IMR-90 (cell line): ENCODE data around the gene PAPPA. TPM values are rescaled to one million over a fixed set of nuclear protein-coding genes. Genes with fewer than 3 reads are reported as not detected.
A peak's percentile ranks its signal among the peaks of the same experiment; 100 is the strongest.

Source experiments
- ATAC-seq: fragments of 200-7000 bp; cut with Tn5 transposase; 2 replicates; pipeline ENCODE4 v1.9.1; 2020; ENCODE audit warnings: low read depth, mild to moderate bottlenecking, moderate library complexity
- BruUV-seq: library from RNA; stranded (reverse); fragments of 400-500 nt; replicated peaks from 2 replicates; lab custom pipeline; 2021; lab: Mats Ljungman, UMichigan
- CTCF ChIA-PET: fragments of 300-600 bp; formaldehyde crosslinking; extraction: SDS; loops from one replicate; lab custom pipeline; 2021; ENCODE audit warnings: antibody characterized with exemption; lab: Yijun Ruan, JAX
- POLR2A ChIA-PET: fragments of 300-600 bp; sonication (Branson Sonifier 250); formaldehyde crosslinking; loops from one replicate; lab custom pipeline; 2022; ENCODE audit warnings: antibody characterized with exemption; ENCODE audit not compliant: unreplicated experiment; lab: Charles Lee
- DNase-seq: peaks from one replicate; pipeline ENCODE4 v3.0.0; 2013
- H2AFZ ChIP-seq: replicated peaks from 2 replicates; pipeline ENCODE3; 2013; ENCODE audit warnings: low read length, mild to moderate bottlenecking; ENCODE audit not compliant: poor library complexity
- H2AK5ac ChIP-seq: 2 replicates; pipeline ENCODE4 v1.6.1; 2013; ENCODE audit warnings: low read depth, low read length, inconsistent platforms
- H2AK9ac ChIP-seq: replicated peaks from 2 replicates; pipeline ENCODE3; 2013; ENCODE audit warnings: mild to moderate bottlenecking, low read depth, low read length, moderate library complexity; ENCODE audit not compliant: poor library complexity
- H2BK120ac ChIP-seq: 2 replicates; pipeline ENCODE4 v1.6.1; 2013; ENCODE audit warnings: low read depth, low read length, inconsistent platforms
- H2BK15ac ChIP-seq: 3 replicates; pipeline ENCODE4 v1.6.1; 2013; ENCODE audit warnings: low read depth, low read length, inconsistent platforms
- H2BK20ac ChIP-seq: 2 replicates; pipeline ENCODE4 v1.6.1; 2013; ENCODE audit warnings: low read depth, mild to moderate bottlenecking, inconsistent platforms, low read length, moderate library complexity
- H2BK5ac ChIP-seq: 2 replicates; pipeline ENCODE4 v1.6.1; 2013; ENCODE audit warnings: mild to moderate bottlenecking, low read depth, low read length, inconsistent platforms; ENCODE audit not compliant: poor library complexity, severe bottlenecking
- H3K14ac ChIP-seq: replicated peaks from 2 replicates; pipeline ENCODE4 v1.6.1; 2013; ENCODE audit warnings: low read depth, low read length, inconsistent platforms
- H3K18ac ChIP-seq: 2 replicates; pipeline ENCODE4 v1.6.1; 2013; ENCODE audit warnings: low read depth, low read length, control low read depth
- H3K23ac ChIP-seq: 2 replicates; pipeline ENCODE4 v1.6.1; 2013; ENCODE audit warnings: low read depth, low read length, inconsistent platforms
- H3K27ac ChIP-seq: 2 replicates; pipeline ENCODE4 v1.5.1; 2013; ENCODE audit warnings: mild to moderate bottlenecking, control low read depth, low read length; ENCODE audit not compliant: insufficient read depth
- H3K27me3 ChIP-seq: 2 replicates; pipeline ENCODE4 v1.6.1; 2013; ENCODE audit warnings: low read length; ENCODE audit not compliant: control insufficient read depth, insufficient read depth
- H3K36me3 ChIP-seq: 2 replicates; pipeline ENCODE4 v1.6.1; 2013; ENCODE audit warnings: low read length, mixed read lengths; ENCODE audit not compliant: control insufficient read depth, insufficient read depth
- H3K4ac ChIP-seq: 2 replicates; pipeline ENCODE4 v1.6.1; 2013; ENCODE audit warnings: low read depth, low read length, inconsistent platforms
- H3K4me1 ChIP-seq: 2 replicates; pipeline ENCODE4 v1.6.1; 2013; ENCODE audit warnings: low read length, mixed read lengths; ENCODE audit not compliant: control insufficient read depth, insufficient read depth
- H3K4me2 ChIP-seq: 2 replicates; pipeline ENCODE4 v1.6.1; 2013; ENCODE audit warnings: low read depth, mild to moderate bottlenecking, control low read depth, low read length, moderate library complexity
- H3K4me3 ChIP-seq: 2 replicates; pipeline ENCODE4 v1.5.1; 2013; ENCODE audit warnings: low read depth, mild to moderate bottlenecking, control low read depth, low read length, moderate library complexity; ENCODE audit not compliant: insufficient read depth
- H3K56ac ChIP-seq: 2 replicates; pipeline ENCODE4 v1.6.1; 2013; ENCODE audit warnings: low read length, inconsistent platforms; ENCODE audit not compliant: insufficient read depth; ENCODE audit errors: extremely low read depth
- H3K79me1 ChIP-seq, 2 experiments: 2 replicates each; pipeline ENCODE4 v1.6.1; 2013; ENCODE audit warnings: low read length in 2 of 2, inconsistent platforms in 1 of 2, low read depth in 1 of 2
- H3K9ac ChIP-seq: 2 replicates; pipeline ENCODE4 v1.6.1; 2013; ENCODE audit warnings: low read depth, low read length, control low read depth
- H3K9me1 ChIP-seq: 2 replicates; pipeline ENCODE4 v1.6.1; 2013; ENCODE audit warnings: low read length, inconsistent platforms; ENCODE audit not compliant: insufficient read depth
- H3K9me3 ChIP-seq: 2 replicates; pipeline ENCODE4 v1.6.1; 2013; ENCODE audit warnings: low read length; ENCODE audit not compliant: control insufficient read depth, insufficient read depth
- H4K20me1 ChIP-seq: 2 replicates; pipeline ENCODE4 v1.6.1; 2013; ENCODE audit warnings: low read length, inconsistent platforms; ENCODE audit not compliant: insufficient read depth
- H4K5ac ChIP-seq: 2 replicates; pipeline ENCODE4 v1.6.1; 2013; ENCODE audit warnings: mild to moderate bottlenecking, low read depth, low read length, control low read depth
- H4K8ac ChIP-seq, 2 experiments: 2 replicates each; pipeline ENCODE4 v1.6.1; 2013; ENCODE audit warnings: low read depth in 2 of 2, low read length in 2 of 2, control low read depth in 1 of 2, inconsistent platforms in 1 of 2
- H4K91ac ChIP-seq: 2 replicates; pipeline ENCODE4 v1.6.1; 2013; ENCODE audit warnings: low read depth, low read length, inconsistent platforms; ENCODE audit not compliant: insufficient read depth
- BHLHE40 ChIP-seq: fragments of 150-350 bp; IDR thresholded peaks from 2 replicates; pipeline ENCODE4 v1.6.1; 2016; ENCODE audit warnings: mild to moderate bottlenecking, low read depth, low read length
- CEBPB ChIP-seq: IDR thresholded peaks from 2 replicates; pipeline ENCODE4 v1.6.1; 2012; ENCODE audit warnings: low read depth, low read length, improper control_type of control experiment
- CHD1 ChIP-seq: IDR thresholded peaks from 2 replicates; pipeline ENCODE4 v1.6.1; 2012; ENCODE audit warnings: low read depth, low read length, improper control_type of control experiment
- CTCF ChIP-seq: conservative IDR thresholded peaks from 2 replicates; pipeline ENCODE4 v1.5.1; 2012; ENCODE audit warnings: mild to moderate bottlenecking, low read depth, low read length, improper control_type of control experiment
- FOS ChIP-seq: fragments of 150-350 bp; IDR thresholded peaks from 2 replicates; pipeline ENCODE4 v1.6.1; 2016; ENCODE audit warnings: low read depth, low read length
- MAZ ChIP-seq: IDR thresholded peaks from 2 replicates; pipeline ENCODE4 v1.6.1; 2012; ENCODE audit warnings: low read depth, mild to moderate bottlenecking, low read length, improper control_type of control experiment, moderate library complexity, borderline replicate concordance
- MXI1 ChIP-seq: IDR thresholded peaks from 2 replicates; pipeline ENCODE4 v1.6.1; 2012; ENCODE audit warnings: low read depth, mild to moderate bottlenecking, low read length, moderate library complexity, borderline replicate concordance
- NFE2L2 ChIP-seq: fragments of 150-350 bp; IDR thresholded peaks from 2 replicates; pipeline ENCODE4 v1.6.1; 2016; ENCODE audit warnings: low read depth, mild to moderate bottlenecking, low read length
- POLR2A ChIP-seq: IDR thresholded peaks from 2 replicates; pipeline ENCODE4 v1.6.1; 2012; ENCODE audit warnings: mild to moderate bottlenecking, low read depth, low read length
- RAD21 ChIP-seq: IDR thresholded peaks from 2 replicates; pipeline ENCODE4 v1.6.1; 2012; ENCODE audit warnings: low read length, improper control_type of control experiment
- WGBS, 2 experiments: methylation state at CpG; one replicate each; pipeline versions ENCODE4 v1.1.5 to v1.1.7; 2013; ENCODE audit warnings: missing lambda C conversion rate in 2 of 2; ENCODE audit not compliant: insufficient read length in 1 of 2; ENCODE audit errors: extremely low coverage in 2 of 2; 5-methylcytosine and 5-hydroxymethylcytosine counted together
- dilution Hi-C: fragments of 300-500 bp; cut with HindIII; formaldehyde crosslinking; loops from one replicate; pipeline ENCODE4 v1.14.3; 2018; ENCODE audit warnings: low sequenced_read_pairs; ENCODE audit not compliant: unreplicated experiment
- in situ Hi-C: fragments of 300-500 bp; cut with MboI; formaldehyde crosslinking; loops from 3 replicates; pipeline ENCODE4 v1.14.3; 2019; ENCODE audit warnings: low sequenced_read_pairs, inconsistent platforms, mixed read lengths
- intact Hi-C: fragments of 100-400 bp; cut with micrococcal nuclease; formaldehyde crosslinking; loops from 2 replicates; pipeline ENCODE4 v1.10.0; 2022
- polyA plus RNA-seq, 3 experiments: library from polyadenylated mRNA; depleted of rRNA; stranded (reverse); fragments of >200 nt; gene quantifications; 2 replicates each; pipeline ENCODE4 v1.2.3, GENCODE V29; 2012; ENCODE audit warnings: low replicate concordance in 1 of 3
- total RNA-seq: library from RNA; depleted of rRNA; stranded (reverse); fragments of >200 nt; gene quantifications from 2 replicates; pipeline ENCODE4 v1.2.3, GENCODE V29; 2012
- TF ChIP-seq, protein P1 (sequence below): fragments of 150-350 bp; IDR thresholded peaks from 2 replicates; pipeline ENCODE4 v1.6.1; 2017; ENCODE audit warnings: mild to moderate bottlenecking, antibody characterized with exemption, low read length, low read depth

PAPPA gene
- total and polyA plus RNA-seq, 2 of the 4 experiments (the other 2 are of a cell fraction) = 8.3 to 12.4 TPM

DNA sequence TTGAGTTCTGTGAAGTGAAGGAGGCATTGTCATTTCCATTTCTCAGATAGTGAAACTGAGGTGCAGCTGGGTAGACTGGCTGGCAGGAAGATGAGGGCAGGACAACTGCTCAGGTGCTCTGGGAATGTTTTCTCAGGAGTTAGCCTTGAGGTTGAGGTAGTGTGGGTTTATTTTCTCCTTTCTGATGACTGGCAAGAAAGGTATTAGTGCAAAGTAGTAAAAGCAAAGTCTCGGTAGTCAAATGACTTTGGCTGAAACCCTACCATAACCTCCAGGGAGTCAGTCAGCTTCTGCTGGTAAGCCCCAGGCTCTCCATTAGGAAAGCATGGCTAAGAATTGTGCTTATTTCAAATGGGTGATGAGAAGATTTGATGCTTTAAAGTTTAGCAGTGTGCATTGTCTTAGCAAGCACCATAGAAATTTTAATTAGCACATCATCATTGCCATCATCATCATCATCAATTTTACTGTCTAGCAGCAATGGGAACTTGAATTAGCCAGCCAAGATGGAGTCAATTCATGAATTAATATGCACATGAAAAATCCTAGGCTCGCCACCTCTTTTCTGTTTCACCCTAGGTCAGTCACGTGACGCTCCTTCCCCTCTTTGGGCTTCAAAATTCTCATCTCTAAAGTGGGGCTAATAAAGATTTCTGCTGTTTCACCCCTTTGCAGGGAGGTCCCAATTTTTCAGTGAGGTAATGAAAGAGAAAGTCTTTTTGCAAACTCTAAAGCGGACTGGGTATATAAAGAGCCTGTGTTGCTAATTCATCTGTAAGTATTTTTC, 10.7 kb upstream of the PAPPA start:
- Histone ChIP-seq H2BK20ac (peak overlapping the region; percentile 16; the same call in 1 of the 2 replicates), H2BK15ac (no peak overlapping the region), H2AFZ (no peak overlapping the region), H3K9me1 (no peaks in the 10 kb centered on the region; the same call in 1 of the 2 replicates), H3K23ac (no peak overlapping the region), H3K4ac (no peak overlapping the region), H3K4me3 (no peak overlapping the region), H3K36me3 (no peaks in the 10 kb centered on the region), H3K4me2 (no peak overlapping the region), H2BK5ac (no peak overlapping the region), H3K27ac (no peak overlapping the region), H3K56ac (no peak overlapping the region), H2BK120ac (peak overlapping the region; percentile 9; the same call in 1 of the 2 replicates), H3K9ac (no peak overlapping the region), H4K5ac (0 out of 2 replicates have a peak overlapping the region, but pooled peaks have one; percentile 26), H3K79me1 (no peaks in the 10 kb centered on the region), H3K9me3 (no peaks in the 10 kb centered on the region), H4K20me1 (no peaks in the 10 kb centered on the region), H3K14ac (no peak overlapping the region), H2AK5ac (no peak overlapping the region), H3K18ac (peak overlapping the region; percentile 64), H4K91ac (no peak overlapping the region), H3K27me3 (no peaks in the 10 kb centered on the region), H3K4me1 (peaks cover 4% of the 10 kb centered on the region; the same call in 1 of the 2 replicates), H2AK9ac (no peak overlapping the region), H4K8ac (no peak overlapping the region)
- DNase-seq = no peak
- BruUV-seq = no TSS peak
- CTCF ChIA-PET = interaction anchor here (0.9 kb wide), 1 partner anchor 9 kb away, joined by 3 read pairs; no protein-coding TSS in a partner anchor
- dilution Hi-C loops (no loop called here), in situ Hi-C loops (no loop called here), intact Hi-C loops (no loop called here)
- POLR2A ChIA-PET = no interaction called here
- WGBS, 2 experiments = no CpG with 5 or more reads among the region's 5 CpGs
- no peak for ATAC-seq
- TF ChIP-seq CTCF (no peak), FOS (no peak), MXI1 (no peak), BHLHE40 (no peak), MAZ (no peak), CHD1 (no peak), CEBPB (no peak), RAD21 (no peak), POLR2A (no peak), NFE2L2 (no peak)
- TF ChIP-seq, protein P1, sequence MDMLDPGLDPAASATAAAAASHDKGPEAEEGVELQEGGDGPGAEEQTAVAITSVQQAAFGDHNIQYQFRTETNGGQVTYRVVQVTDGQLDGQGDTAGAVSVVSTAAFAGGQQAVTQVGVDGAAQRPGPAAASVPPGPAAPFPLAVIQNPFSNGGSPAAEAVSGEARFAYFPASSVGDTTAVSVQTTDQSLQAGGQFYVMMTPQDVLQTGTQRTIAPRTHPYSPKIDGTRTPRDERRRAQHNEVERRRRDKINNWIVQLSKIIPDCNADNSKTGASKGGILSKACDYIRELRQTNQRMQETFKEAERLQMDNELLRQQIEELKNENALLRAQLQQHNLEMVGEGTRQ = no peak
